CD4-positive, alpha-beta T cell treated with Interferon gamma for 1 hour (primary cell): ENCODE data around the gene RMND5A.
A peak's percentile ranks its signal among the peaks of the same experiment; 100 is the strongest.
"Not testable (repeated sequence)": the region's sequence is repeated elsewhere in the genome, so short reads cannot be mapped to it uniquely, and the experiment has no call there.

ENCODE experiments used
- DNase-seq: peaks from one replicate; pipeline ENCODE4 v3.0.0-alpha.2; 2020

Gene RMND5A

DNA sequence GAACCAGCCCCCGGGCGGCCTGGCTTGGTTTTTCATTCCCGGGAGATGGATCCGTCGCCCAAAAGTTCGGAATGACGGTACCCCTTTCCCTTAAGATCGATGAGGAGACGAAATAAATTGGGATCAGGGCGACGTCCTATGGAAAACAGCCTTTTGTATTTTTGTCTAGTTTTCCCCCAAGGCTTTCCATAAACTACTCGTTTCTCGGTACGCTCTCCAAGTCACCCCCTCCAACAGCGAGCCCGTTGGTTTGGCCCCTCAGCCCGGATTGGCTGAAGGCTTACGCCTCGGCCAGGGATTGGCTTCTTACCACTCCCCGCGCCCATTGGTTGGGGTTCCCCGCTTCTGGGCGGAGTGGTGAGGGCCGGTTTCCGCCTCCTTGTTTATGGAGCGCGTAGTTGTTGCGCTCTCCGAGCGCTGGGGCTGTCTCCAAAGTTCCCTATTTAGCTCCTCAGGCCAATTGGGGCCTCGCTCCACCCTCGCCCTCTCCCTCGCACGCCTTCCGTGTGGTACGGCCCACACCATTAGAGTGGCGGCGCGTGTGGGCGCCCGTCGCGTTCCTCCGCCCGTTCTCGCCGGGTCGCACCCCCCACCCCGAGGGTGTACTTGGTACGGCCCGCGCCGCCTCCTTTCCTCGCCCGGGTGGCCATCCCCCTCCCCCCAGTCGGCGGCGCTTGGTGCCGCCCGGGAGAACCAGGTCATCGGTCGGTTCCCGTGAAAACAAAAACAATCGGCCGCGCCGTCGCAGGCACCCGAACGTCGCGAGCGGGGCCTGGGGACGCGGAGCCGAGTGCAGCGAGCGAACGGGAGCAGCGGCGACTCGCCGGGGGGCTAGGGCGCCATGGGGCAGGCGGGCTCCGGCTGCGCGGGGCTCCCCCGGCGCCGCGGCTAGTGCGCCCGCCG is at the start of gene RMND5A:
Gene RMND5A, plus strand, starts transcription at position 655 of the 903 bp plus-strand sequence. CDS start 377 bp downstream, outside the sequence.
- peak; percentile 96 for DNase-seq

- no peak for DNase-seq
These were observed 48.6 kb upstream of the RMND5A start for GRCh38 chr2:86671337-86671981.

GRCh38 chr2:86672027-86672545 is 48.0 kb upstream of the RMND5A start:
- DNase-seq, result no peak

GRCh38 chr2:86673011-86673410 is 47.1 kb upstream of the RMND5A start:
- DNase-seq, result no peak

DNA sequence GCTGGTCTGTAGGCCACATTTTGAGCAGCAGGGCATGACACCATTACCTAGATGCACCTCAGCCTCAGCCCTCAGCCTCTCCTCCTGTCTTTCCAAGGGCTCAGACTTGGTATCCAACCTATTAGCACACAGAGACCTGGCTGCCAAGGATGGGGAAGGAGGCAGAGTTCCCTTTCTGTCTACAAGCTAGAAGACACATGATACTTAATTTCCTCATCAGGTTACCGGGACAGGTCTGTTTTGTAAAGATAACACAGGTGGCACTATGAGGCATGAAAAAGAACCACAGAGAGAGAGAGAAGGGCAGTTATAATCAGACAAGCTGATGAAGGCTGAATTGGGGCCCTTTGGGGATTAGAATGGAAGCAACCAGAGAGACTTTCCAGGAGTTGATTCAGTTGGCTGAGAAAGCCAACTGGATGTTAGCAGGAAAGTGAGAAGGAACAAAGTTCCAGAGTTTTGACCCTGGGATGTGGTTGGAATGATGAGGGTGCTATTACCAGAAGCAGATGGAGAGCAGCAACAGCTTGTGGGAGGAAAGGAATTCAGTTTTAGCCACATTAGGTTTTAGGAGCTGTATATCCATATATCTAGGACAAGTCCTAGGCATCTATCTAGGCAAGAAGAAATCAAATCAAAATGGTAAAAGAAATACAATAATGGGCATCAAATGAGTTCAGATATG is 46.0 kb upstream of the RMND5A start:
- DNase-seq, result no peak

GRCh38 chr2:86675104-86675503 is 45.0 kb upstream of the RMND5A start:
- DNase-seq, result no peak

GRCh38 chr2:86675511-86676015 is 44.5 kb upstream of the RMND5A start:
- no peak for DNase-seq

- DNase-seq, result no peak
These were observed 42.3 kb upstream of the RMND5A start for GRCh38 chr2:86677816-86678215.

- DNase-seq, result no peak
These were observed 41.1 kb upstream of the RMND5A start for GRCh38 chr2:86679036-86679435.

- no peak for DNase-seq
These were observed 34.7 kb upstream of the RMND5A start for GRCh38 chr2:86685351-86685750.

- no peak for DNase-seq
These were observed 33.6 kb upstream of the RMND5A start for GRCh38 chr2:86686460-86686859.

- no peak for DNase-seq
These were observed 33.2 kb upstream of the RMND5A start for GRCh38 chr2:86686905-86687304.

- no peak for DNase-seq
These were observed 24.9 kb upstream of the RMND5A start for GRCh38 chr2:86695053-86695691.

DNA sequence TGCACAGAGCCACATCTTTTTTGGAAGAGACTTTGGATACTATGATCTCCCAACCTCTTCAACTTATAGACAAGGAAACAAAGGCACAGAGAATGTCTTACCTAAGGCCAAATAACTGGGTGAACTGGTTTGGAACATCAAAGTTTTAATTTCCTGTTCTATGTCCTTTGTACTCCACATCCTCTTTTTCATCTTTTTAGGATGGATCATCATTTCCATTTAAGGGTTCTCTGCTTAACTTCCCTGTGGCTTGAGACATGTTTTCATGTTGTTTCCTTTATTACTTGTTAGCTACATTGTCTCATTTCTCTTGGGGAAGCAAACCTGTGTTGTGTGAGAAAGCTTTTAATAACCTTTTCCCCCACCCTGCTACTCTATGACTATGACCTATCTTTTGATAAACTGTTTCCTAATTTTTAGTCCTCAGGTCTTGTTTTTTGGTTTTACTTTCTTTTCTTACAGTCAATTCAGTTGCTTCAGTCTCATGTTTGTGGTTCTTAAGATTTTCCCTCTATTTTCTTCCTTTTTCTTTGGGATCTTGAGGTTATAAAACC is 22.5 kb upstream of the RMND5A start:
- no peak for DNase-seq

- no peak for DNase-seq
These were observed 19.4 kb upstream of the RMND5A start for GRCh38 chr2:86700690-86701089.

GRCh38 chr2:86703704-86704361 is 16.3 kb upstream of the RMND5A start:
- no peak for DNase-seq

- no peak for DNase-seq
These were observed 15.6 kb upstream of the RMND5A start for GRCh38 chr2:86704459-86704971.

GRCh38 chr2:86706220-86706619 is 13.9 kb upstream of the RMND5A start:
- no peak for DNase-seq

DNA sequence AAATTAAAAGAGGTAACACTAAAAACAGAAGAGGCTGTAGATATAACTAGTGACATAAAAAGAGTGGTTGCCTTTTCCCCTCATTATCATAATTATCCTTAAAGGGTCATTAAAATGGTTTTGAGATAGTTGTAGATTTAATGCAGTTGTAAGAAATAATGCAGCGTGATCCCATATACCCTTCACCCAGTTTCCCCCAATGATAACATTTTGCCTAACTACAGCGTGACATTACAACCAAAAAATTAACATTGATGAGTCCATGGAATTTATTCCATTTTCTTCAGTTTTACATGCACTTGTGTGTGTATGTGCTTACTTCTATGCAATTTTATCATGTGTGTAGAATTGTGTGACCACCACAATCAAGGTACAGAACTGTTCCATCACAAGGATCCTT is 13.2 kb upstream of the RMND5A start:
- DNase-seq, result no peak

- DNase-seq, result not testable (repeated sequence)
These were observed 12.0 kb upstream of the RMND5A start for GRCh38 chr2:86708126-86708525.

DNA sequence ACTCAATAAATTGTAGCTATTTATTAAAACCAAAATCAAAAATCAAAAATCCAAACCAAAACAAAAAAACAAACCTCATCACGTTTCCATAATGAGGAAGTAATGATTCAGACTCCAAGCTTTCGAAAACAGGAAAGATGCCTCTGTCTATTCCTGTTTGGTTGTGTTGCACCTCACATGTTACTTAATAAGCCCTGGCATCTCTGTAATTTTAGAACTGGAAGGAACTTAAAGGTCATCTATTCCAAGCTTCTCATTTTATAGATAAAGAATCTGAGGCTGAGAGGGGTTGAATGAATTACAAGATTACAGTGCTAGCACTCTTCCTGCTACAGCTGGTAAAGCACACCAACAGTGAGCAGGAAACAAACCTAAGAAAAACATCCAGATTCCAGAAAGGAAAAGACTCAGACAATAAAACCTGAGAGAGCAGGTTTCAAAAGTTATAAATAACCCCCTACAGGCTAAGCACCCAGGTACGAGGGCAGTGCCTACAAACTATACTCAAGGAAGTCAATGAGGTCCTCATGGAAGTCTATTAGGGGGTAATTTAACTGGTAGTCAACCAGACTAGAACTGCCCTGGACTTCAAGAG is 5.4 kb upstream of the RMND5A start:
- DNase-seq, result not testable (repeated sequence)
